HG02763 (cell line): ENCODE measurements around the gene EEF1AKMT1.
A peak's percentile ranks its signal among the peaks of the same experiment; 100 is the strongest.

Source experiments
- ATAC-seq: cut with Tn5 transposase; IDR thresholded peaks from one replicate; pipeline ENCODE4 v1.9.1; 2021; ENCODE audit warnings: mild to moderate bottlenecking, moderate library complexity; ENCODE audit not compliant: unreplicated experiment

The EEF1AKMT1 gene

DNA sequence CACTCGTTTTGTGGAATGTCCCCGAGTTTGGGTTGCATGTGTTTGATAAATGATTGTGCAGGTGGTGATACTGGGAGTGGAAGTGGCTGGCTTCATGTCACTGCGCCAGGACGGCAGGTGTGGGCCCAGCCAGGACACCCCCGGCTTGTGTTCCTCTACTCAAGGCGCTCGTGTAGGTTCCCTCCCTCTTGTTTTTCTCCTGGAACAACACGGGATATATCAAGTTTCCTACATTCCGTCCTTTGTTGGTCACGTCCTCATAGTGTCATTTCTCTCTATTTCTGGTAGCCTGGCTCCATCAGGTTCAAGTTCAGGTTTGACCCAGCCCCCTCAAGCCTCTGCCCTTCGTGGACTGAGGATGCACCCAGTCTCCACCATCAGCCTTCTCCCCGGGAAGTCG, 54.0 kb downstream of the EEF1AKMT1 start:
- no peak for ATAC-seq

DNA sequence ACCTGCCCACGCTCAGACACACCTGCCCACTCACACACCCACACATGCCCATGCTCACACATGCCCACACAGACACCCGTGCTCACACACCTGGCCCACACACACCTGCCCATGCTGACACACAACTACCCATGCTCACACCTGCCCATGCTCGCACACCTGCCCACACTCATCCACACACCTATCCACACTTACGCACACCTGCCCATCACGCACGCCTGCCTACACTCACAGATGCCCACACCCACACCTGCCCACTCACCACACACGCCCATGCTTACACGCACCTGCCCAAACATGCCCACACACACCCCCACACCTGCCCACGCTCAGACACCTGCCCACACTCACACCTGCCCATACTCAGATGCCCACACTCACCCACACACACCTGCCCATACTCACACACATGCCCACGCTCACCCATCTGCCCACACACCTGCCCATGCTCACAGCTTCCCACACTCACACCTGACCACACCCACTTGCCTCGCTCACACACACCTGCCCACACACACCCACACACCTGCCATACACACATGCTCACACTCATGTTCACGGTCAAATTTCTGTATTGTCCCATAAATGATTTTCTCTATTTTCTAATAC, 54.7 kb downstream of the EEF1AKMT1 start:
- ATAC-seq, result no peak

DNA sequence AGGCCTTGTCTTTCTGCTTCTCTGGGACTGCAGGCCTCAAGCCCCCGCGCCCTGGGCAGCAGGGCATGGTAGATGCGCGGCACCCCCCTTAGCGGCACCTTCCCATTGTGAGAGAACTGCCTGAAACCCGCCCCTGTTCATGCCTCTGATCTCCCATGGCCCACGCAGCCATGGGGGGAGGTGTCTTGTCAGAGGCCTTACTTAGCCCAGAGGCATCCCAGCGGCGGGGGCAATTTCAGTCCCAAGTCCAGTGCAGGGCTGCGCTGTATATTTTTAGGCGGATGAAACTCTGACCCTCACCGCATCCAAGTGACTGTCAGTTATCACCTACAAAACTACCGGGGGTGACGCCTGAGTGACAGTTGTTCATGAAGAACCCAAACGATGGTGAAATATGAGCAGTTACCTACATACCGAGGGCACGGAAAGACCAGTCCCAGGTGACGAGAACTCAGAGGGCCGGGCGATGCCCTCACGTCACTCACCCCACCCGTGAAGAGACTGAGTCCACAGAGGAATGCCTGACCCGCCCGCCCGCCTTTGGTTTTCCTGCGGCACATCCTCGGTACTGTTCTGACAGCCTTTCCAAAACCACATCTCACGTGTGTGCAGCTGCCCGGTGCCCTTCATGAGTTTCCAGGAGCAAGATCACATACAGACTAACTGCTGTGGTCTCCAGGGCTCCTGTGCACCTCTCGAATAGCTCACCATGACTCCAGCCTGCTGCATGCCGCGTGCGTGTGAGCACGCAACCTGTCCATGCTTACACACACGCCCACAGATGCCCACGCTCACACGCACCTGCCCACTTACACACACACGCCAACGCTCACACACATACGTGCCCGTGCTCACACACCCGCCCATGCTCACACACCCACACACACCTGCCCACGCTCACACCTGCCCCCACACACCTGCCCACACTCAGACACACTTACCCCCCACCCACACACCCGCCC, 55.9 kb downstream of the EEF1AKMT1 start:
- no peak for ATAC-seq

DNA sequence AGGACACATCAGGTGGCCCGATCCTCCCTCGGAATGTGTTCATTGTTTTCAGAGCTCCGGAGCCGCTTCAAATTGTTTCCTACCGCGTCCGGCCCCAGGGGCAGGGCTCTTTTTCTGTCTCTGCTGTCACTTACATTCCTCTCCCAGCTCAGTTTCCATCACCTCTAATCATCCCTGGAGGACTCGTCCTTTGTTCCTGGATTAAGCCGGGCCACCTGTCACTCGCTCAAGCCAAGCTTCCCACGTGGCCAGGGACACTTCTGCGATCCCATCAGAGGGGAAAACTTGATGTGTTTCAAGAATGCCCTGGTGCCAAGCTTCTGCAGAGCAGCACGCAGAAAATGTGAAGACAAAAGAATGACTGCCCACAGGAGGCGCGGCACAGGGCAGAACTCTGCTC, 56.8 kb downstream of the EEF1AKMT1 start:
- ATAC-seq, result no peak

DNA sequence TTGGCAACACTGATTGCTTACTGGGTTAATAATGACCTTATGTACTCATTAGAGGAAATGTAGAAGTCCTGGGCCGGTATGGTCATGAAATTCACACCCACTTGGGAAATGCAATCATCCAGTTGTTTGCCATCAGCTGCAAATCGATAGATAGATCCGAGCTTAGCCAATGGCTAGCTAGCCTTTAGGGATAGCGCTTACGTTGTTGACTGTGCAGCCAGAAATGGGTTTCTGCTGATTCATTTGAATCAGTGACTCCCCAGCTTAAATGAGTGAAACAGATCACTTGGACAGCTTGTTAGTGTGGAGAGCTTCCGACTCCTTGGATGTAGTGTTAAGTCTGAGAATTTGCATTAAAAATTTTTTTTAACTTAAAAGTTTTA, 58.4 kb downstream of the EEF1AKMT1 start:
- no peak for ATAC-seq

DNA sequence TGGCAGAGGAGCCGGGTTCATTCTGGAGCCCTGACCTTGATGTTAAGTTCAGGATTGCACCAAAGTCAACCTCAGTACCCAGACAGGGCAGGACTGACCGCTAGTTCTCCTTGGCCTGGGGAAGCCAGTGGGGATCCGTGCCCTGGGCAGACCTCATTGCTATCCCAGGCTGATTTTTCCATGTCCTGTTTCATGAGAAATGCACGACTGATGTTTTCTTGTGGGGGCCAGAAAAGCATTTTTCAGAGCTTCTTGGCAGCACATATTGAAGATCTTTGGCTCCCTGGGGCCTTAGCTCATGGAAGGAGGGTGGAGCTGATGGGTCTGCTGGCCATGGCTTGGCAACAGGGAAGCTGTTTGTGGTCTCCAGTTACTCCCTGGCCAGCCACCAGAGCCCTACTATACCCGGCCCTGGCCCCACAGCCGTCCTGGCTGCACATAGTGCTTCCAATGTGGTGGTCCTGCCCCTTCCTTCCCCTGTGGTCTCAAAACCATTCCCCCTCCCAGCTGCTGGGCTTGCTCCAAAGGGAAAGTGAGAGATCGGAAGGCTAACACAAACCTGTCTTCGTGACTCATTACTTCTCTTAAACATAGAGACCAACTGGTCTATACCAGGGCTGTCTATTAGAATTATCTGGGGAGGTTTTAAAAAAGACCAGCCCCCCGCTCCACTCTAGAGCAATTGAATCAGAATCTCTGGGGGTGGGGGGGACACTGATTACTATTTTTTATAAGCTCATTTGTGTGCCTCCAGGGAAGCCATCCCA, 59.0 kb downstream of the EEF1AKMT1 start:
- no peak for ATAC-seq

DNA sequence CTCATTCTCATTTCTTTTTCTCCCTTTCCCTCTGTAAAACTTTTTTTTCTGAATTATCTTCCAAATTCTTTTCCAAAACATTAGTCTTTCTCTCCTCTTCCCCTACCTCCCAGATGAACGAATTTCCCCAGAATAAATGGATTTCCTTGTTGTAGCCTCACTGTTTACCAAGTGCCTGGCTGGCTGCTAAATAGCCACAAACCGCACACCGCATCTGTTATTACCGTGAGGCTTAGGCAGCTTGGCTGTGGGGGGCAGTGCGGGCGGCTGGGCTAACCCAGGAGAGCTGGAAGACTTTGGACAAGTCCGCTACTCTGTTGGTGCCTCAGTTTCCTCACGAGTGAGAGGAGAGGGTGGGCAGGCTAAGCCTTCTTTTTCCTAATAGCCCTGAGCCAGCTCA, 59.6 kb downstream of the EEF1AKMT1 start:
- no peak for ATAC-seq

DNA sequence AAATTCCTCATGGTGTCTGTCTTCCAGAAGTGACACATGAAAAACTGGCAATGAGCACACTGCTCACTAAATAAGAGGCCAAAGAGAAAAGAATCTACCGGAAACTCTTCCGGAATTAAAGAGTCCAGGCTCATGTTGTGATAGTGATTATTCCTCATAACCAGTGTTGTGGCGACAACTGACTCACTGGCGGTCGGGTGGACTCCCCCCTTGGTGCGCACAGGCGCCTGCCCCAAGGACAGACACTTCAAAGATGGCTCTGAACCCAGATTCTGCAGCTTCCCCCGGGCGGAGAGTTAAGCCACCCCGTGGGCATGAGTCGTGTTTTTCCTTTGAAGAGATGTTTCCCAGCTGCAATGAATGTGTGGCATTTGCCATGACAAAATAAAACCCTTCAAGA, 60.0 kb downstream of the EEF1AKMT1 start:
- no peak for ATAC-seq

DNA sequence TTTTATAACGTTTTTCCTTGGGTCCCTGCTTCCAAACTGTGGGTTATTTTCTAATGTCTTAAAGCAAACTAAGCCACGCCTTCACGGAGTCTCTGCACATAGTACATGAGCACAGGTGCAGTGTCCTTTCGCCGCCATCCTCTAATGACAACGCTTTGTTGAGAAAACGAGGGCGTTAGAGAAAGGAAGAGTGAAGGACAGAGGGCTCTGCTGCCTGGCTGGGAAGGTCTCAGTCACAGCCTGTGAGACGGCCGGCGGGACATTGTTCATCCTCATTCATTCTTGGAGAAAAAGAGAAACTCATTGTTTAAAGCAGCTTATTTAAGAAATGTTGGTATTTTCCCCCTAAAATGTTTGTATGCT, 60.8 kb downstream of the EEF1AKMT1 start:
- ATAC-seq, result no peak

DNA sequence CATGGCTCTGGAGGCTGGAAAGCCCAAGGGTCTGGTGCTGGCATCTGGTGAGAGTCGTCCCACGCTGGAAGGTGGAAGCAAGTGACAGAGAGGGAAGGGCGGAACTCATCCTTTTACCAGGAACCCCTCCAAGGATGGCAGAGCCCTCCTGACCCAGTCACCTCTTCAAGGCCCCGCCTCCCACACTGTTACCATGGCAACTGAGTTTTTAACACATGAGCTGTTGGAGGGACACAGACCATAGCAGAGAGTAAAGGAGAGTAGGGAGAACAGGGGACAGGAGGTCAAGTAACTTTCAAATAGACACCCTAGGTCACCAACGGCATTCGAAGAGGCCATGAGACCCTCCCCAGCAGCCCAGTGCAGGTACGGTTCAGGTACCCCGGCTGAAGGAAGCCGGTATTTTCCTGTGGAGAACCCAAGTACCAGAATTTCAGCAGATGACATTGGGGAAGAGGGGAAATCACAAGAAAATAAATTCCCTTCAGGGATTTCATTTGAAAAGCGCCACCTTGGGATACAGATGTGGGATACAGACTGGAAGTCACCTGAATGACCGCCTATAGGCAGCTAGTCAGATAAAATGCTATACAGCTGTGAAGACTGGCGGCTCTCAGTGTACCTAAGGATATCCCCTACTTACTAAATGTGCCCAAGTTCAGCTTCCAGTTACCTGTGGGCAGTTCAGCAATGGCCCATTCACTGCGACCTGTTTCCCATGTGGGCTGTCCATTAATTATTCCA, 62.3 kb downstream of the EEF1AKMT1 start:
- no peak for ATAC-seq

DNA sequence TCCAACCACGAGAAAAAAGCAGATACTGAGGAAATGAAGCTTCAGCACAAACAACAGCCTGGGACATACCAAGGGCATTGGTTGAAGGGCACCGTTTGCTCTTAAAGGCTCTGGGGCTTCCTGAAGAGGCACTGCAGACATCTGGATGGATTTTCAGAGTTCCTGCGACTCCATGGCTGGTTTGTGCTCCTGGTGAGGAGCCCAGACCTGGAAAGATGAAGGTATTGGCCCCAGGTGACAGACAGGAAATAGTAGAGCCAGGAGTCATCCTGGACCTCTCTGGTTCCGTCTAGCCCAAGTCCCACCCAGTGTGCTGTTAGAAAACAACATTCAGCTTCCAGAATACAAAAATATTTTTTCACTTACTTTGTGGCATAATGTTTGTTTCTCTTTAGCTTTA, 64.0 kb downstream of the EEF1AKMT1 start:
- no peak for ATAC-seq

DNA sequence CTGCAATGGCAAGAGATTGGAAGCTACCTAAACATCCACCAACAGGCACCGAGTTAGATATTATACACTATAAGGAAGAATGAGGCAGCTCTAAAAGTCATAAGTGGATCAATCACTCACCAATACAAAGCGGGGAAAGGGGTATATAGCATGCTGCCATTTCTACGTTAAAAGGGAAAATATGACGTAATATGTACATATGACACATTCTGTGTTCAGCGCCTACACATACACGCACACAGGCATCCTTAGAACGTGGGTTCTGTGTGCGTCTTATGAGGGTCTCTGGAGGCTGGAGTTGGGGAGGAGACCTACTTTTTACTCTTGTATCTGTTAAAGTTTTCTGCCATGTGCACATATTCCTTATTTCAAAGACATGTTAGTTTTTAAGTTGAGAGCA, 64.4 kb downstream of the EEF1AKMT1 start:
- no peak for ATAC-seq

DNA sequence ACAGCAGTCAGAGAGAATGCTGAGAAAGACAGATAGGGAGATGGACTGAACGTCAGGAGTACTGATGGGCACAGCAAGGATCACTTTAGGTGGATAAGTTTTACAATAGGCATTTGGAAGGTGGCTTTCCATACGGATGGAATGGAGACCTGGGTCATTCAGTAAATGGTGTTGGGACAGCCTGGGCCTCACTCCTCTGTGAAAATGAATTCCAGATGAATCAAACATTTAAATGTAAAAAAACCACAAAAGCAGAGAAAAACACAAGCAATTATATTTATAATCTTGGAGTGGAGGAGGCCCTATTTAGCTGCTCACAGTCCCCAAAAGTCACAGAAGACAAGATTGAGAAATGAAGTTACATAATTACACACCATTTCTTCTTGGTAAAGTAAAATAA, 65.5 kb downstream of the EEF1AKMT1 start:
- no peak for ATAC-seq

DNA sequence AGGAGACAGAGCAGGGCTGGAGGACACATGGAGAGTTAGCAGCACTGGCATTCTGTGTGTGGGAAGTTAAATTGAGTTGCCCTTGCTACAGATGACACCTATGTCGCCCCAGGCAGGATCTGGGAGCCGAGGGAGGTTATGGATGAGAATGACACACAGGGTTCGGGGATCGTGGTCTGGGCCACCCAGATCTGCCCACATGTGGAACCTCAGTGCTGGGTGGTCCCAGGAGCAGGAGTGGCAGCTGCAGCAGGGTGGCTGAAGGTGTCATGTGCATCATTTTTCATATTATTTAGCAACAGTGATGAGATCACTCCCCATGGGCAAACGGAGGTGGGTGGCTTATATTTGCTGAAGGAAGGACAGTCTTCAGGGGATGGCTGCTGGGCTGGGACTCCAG, 67.1 kb downstream of the EEF1AKMT1 start:
- ATAC-seq, result no peak

DNA sequence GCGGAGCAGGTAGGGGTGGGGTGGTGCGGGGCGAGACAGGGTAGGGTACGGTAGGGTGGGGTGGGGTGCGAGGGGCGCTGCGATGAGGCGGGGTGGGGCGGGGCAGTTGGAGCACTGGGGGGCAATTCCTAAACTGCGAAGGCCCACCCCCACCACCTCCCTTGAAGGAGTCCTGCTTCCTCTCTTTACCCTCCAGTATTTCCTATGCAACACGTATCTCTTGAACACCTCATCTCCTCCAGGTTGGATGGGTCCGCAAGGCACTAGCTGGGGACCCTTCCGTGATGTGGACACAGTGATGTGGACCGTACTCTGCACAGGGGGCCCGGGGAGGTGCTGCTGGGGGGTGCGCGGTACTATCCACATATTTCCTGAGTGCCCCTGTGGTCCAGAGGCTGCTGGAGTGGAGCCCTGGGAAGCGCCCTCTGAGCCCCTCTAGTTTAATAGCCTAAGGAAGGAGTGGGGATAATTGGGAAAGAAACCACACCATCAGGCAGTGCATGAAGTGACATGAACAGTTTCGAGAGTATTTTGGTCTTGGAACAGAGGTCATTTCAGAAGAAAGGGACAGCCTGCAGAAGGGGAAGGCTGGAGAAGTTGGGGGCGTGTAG, 69.2 kb downstream of the EEF1AKMT1 start:
- ATAC-seq, result no peak

DNA sequence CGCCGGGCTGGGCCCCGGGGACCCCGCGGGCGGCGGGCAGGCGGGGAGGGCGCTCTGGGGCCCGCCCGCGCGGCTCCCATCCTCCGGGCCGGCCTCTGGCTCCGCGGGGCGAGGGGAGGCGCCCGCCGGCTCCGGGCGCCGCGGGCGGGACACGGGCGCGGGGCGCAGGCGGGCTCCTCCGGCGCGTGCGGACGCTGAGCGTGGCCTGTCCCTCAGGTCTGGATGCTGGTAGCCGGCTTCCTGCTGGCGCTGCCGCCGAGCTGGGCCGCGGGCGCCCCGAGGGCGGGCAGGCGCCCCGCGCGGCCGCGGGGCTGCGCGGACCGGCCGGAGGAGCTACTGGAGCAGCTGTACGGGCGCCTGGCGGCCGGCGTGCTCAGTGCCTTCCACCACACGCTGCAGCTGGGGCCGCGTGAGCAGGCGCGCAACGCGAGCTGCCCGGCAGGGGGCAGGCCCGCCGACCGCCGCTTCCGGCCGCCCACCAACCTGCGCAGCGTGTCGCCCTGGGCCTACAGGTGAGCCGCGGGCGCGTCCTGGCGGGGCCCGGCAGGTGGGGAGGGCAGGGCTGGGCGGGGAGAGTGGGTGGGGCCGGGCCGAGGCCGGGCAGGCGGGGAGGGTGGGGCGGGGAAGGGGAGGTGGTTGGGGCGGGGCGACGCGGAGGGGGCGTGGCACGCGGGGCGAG, 69.8 kb downstream of the EEF1AKMT1 start:
- peak; percentile 89 for ATAC-seq

DNA sequence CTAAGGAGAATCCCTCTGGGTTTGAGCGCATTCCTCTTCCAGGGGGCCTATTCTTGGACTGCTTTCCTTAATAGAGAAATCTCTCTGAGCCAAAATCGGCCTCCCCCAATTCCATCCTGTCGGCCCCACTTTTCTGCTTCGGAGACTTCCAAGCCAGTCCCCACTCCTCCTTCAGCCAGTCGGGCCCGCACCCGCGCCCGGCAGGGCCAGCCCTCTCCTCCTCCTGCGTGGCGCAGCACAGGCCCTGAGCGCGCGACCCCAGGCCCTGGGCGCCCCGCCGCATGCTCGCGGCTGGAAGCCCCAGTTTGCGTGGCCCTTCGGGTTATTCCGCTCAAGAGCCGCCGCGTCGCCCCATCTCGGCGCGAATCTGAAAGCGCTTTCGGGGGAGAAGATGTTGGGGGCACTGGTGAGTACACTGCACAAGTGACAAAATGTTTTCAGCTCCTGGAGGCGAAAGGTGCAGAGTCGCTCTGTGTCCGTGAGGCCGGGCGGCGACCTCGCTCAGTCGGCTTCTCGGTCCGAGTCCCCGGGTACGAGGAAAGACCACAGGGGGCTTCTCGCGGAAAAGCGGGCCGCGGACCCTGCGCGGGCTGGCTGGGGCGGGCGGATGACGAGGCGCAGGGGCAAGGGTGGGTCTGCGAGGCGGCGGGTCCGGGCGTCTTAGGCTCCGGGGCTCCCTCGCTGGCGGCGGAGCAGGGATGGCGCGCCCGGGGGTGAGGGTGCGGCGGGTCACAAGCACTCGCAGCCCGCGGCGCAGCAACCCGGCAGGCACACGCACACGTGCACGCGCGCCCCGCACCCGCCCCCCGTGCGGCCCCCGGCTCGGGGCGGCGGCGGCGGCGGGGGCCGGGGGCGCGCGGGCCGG, 70.6 kb downstream of the EEF1AKMT1 start, which contains the start of gene IL17D:
Gene IL17D, plus strand, starts transcription at position 785 of the 865 bp plus-strand sequence. CDS start 303 bp downstream, outside the sequence.
- ATAC-seq, result peak; percentile 7

DNA sequence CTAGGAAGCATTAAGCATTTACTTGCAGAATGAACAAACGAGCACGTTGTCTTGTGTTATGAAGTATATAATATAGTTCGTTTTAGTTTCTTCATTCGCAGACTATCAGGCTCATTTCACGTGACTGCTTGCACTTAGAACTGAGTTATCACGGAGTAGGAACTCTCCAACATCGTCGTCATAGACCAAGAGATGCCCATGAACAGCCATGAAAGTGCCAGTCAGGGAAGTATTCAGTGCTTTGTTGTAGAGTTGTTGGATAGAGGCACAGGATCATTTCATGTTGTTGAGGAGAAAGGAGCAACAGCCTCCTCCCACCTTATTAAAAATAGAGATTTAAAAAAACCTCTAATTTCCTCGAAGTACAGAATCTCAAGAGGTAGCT, 71.2 kb downstream of the EEF1AKMT1 start:
- no peak for ATAC-seq

DNA sequence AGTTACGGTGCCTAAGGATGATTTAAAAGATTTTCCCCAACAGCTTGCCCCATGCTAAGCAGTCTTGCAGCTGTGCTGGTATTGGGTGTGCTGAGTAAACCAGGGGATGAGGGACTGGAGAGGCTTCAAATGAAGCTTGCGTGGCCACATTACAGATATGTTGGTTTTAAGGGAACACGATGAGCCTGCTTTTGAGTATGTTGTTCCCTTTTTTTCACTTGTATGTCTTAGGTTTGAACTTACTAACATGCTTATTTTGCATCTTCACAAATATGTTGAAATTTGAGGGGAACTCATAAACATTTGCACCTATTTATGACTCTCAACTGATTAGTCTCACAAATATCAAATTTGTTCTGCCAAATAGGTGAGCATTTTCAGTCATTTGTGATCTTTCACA, 72.3 kb downstream of the EEF1AKMT1 start:
- ATAC-seq, result no peak
